Measurements from ENCODE around the gene C1QTNF1.

DNA sequence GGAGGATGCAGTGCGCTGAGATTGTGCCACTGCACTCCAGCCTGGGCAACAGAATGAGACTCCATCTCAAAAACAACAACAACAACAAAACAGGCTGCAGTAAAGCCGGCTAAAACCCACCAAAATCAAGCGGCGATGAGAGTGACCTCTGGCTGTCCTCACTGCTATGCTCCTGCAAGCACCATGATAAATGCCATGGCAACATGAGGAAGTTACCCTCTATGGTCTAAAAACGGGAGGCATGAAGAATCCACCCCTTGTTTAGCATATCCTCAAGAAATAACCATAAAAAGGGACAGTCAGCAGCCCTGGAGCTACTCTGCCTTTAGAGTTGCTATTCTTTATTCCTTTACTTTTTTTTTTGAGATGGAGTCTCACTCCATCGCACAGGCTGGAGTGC is 35.8 kb upstream of the C1QTNF1 start:
- no peak for TF ChIP-seq EZH2 (optimal IDR thresholded peaks at IDR 0.05; ENCODE audit: low read depth, low read length)
- TF ChIP-seq, protein P1, sequence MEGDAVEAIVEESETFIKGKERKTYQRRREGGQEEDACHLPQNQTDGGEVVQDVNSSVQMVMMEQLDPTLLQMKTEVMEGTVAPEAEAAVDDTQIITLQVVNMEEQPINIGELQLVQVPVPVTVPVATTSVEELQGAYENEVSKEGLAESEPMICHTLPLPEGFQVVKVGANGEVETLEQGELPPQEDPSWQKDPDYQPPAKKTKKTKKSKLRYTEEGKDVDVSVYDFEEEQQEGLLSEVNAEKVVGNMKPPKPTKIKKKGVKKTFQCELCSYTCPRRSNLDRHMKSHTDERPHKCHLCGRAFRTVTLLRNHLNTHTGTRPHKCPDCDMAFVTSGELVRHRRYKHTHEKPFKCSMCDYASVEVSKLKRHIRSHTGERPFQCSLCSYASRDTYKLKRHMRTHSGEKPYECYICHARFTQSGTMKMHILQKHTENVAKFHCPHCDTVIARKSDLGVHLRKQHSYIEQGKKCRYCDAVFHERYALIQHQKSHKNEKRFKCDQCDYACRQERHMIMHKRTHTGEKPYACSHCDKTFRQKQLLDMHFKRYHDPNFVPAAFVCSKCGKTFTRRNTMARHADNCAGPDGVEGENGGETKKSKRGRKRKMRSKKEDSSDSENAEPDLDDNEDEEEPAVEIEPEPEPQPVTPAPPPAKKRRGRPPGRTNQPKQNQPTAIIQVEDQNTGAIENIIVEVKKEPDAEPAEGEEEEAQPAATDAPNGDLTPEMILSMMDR (IDR thresholded peaks at IDR 0.05; ENCODE audit: low read length): no peak
- TF ChIP-seq EZH2phosphoT487 (IDR thresholded peaks at IDR 0.05; ENCODE audit: low read length): no peak
